ENCODE measurements around the gene TENM3.

TENM3 gene

DNA sequence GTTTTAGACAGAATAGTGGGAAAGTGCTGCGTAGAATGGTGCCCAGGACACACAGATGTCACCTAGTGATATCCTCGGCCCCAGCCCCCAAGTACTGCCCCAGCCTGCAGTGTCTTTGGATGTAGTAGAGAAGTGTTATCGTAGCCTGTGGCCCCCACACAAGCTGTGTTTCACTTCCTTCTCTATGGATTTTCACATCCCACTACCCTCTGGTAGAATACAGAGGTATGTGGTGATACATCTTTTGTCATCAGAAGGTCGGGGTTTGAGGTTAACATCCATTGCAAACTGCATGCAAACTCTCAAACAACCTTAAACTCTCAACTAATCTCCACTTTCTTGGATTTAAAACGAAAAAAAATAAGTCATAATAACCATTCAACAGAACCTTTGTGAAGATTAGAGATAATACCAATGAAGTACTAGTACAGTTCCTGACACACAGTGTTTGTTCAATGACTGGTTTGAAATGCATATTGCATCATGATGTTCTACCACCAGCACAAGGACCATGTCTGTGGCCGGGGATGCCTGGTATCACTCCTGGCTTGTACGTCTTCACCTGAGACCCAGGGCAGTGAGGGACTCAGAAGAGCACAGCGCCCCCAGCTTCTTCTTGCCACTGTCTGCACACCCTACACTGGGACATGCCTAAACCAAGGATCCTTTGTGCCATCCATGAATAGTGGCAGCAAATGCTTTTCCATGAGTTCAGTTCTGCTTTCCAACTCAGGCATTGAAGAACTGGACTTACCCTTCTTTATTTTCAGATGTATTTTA, 406.7 kb downstream of the TENM3 start:
- H3K27me3 ChIP-seq (ENCODE audit: low read depth, low read length) = no peaks in the 10 kb centered on the region
- TF ChIP-seq EZH2phosphoT487 (IDR thresholded peaks at IDR 0.05; ENCODE audit: low read depth) = no peak
- TF ChIP-seq, protein P1, sequence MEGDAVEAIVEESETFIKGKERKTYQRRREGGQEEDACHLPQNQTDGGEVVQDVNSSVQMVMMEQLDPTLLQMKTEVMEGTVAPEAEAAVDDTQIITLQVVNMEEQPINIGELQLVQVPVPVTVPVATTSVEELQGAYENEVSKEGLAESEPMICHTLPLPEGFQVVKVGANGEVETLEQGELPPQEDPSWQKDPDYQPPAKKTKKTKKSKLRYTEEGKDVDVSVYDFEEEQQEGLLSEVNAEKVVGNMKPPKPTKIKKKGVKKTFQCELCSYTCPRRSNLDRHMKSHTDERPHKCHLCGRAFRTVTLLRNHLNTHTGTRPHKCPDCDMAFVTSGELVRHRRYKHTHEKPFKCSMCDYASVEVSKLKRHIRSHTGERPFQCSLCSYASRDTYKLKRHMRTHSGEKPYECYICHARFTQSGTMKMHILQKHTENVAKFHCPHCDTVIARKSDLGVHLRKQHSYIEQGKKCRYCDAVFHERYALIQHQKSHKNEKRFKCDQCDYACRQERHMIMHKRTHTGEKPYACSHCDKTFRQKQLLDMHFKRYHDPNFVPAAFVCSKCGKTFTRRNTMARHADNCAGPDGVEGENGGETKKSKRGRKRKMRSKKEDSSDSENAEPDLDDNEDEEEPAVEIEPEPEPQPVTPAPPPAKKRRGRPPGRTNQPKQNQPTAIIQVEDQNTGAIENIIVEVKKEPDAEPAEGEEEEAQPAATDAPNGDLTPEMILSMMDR (IDR thresholded peaks at IDR 0.05; ENCODE audit: low read depth, low read length) = no peak
- H3K4me3 ChIP-seq (ENCODE audit: low read length) = no peak overlapping the region
- no peak overlapping the region for H3K4me2 ChIP-seq (ENCODE audit: low read length)
- no peak overlapping the region for H2AFZ ChIP-seq (ENCODE audit: low read depth, low read length)
- no peaks in the 10 kb centered on the region for H4K20me1 ChIP-seq (ENCODE audit: insufficient read depth, low read length)
- no peak overlapping the region for H3K27ac ChIP-seq (ENCODE audit: low read length)
- H3K79me2 ChIP-seq (ENCODE audit: low read length) = no peaks in the 10 kb centered on the region
- peaks cover 7% of the 10 kb centered on the region; the same call in 1 of the 2 replicates for H3K4me1 ChIP-seq (ENCODE audit: low read length)
- H3K9ac ChIP-seq (ENCODE audit: low read length) = no peak overlapping the region
- no peaks in the 10 kb centered on the region for H3K36me3 ChIP-seq (replicated peaks; ENCODE audit: low read depth, low read length)
- H3K9me3 ChIP-seq (ENCODE audit: insufficient read depth, low read length) = no peaks in the 10 kb centered on the region

DNA sequence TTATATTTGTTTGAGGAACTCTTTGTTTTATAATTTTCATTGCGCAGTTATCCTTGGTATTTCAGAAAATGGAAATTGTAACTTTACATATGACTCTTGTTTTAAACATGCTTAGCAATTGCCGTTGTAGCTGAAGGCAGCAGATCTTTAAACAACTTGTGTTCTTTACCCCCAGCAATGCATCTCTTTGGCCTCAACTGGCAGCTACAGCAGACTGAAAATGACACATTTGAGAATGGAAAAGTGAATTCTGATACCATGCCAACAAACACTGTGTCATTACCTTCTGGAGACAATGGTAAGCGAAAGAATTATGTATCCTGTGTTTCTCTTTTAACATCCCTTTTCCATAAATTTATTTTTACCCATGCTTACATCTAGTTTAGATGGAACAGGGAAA, 410.4 kb downstream of the TENM3 start:
- no peak overlapping the region for H2AFZ ChIP-seq (ENCODE audit: low read depth, low read length)
- TF ChIP-seq, protein P1 (IDR thresholded peaks at IDR 0.05; ENCODE audit: low read depth, low read length) = no peak
- no peak for TF ChIP-seq EZH2phosphoT487 (IDR thresholded peaks at IDR 0.05; ENCODE audit: low read depth)
- no peak overlapping the region for H3K4me2 ChIP-seq (ENCODE audit: low read length)
- no peaks in the 10 kb centered on the region for H3K9me3 ChIP-seq (ENCODE audit: insufficient read depth, low read length)
- no peak overlapping the region for H3K9ac ChIP-seq (ENCODE audit: low read length)
- H3K4me3 ChIP-seq (ENCODE audit: low read length) = no peak overlapping the region
- H3K27me3 ChIP-seq (ENCODE audit: low read depth, low read length) = no peaks in the 10 kb centered on the region
- H3K4me1 ChIP-seq (ENCODE audit: low read length) = peaks cover 7% of the 10 kb centered on the region; the same call in 1 of the 2 replicates
- H3K79me2 ChIP-seq (ENCODE audit: low read length) = no peaks in the 10 kb centered on the region
- no peaks in the 10 kb centered on the region for H3K36me3 ChIP-seq (replicated peaks; ENCODE audit: low read depth, low read length)
- H4K20me1 ChIP-seq (ENCODE audit: insufficient read depth, low read length) = no peaks in the 10 kb centered on the region
- H3K27ac ChIP-seq (ENCODE audit: low read length) = no peak overlapping the region

DNA sequence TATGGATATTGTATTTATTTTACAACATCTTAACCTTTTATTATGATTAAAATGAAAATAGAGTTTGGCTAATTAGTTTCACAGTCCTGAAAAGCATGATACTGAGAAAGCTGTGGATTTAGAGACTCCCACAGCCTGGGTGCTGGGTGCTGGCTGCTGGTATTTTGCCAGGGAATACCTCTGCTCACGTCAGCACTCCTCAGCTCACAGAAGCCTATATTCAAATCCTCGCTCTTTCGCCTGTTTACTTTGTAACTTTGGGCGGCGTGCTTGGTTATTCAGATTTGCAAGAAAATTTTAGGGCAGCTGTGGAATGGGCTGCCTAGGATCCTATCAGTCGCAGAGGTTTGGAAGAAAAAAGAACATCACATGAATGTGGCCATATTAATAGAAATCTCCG, 412.1 kb downstream of the TENM3 start:
- Histone ChIP-seq H3K36me3 (replicated peaks; ENCODE audit: low read depth, low read length) (no peaks in the 10 kb centered on the region), H2AFZ (ENCODE audit: low read depth, low read length) (no peak overlapping the region), H3K9ac (ENCODE audit: low read length) (no peak overlapping the region), H3K27me3 (ENCODE audit: low read depth, low read length) (no peaks in the 10 kb centered on the region), H4K20me1 (ENCODE audit: insufficient read depth, low read length) (no peaks in the 10 kb centered on the region), H3K4me1 (ENCODE audit: low read length) (no peaks in the 10 kb centered on the region), H3K79me2 (ENCODE audit: low read length) (no peaks in the 10 kb centered on the region), H3K4me2 (ENCODE audit: low read length) (no peak overlapping the region), H3K4me3 (ENCODE audit: low read length) (no peak overlapping the region), H3K9me3 (ENCODE audit: insufficient read depth, low read length) (no peaks in the 10 kb centered on the region), H3K27ac (ENCODE audit: low read length) (no peak overlapping the region)
- TF ChIP-seq, protein P1 (IDR thresholded peaks at IDR 0.05; ENCODE audit: low read depth, low read length) = no peak
- no peak for TF ChIP-seq EZH2phosphoT487 (IDR thresholded peaks at IDR 0.05; ENCODE audit: low read depth)

DNA sequence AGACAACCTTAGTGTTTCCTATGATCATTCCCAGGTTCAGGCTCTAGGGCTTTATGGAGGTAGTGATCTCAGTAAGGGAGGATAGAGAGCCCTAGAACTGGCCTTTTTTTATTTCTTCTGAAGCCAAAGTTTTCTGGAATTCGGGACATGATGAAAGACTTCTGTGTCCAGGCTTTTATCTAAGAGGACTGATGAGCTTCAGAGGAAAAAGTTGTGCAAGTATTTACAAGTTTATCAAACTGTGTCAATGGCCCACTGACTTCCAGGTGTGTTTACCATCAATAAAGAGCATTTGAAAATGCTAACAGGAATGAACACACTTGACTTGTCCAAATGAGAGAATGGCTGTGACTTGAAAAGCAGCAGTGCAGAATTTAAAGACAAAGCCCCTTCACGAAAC, 419.3 kb downstream of the TENM3 start:
- no peaks in the 10 kb centered on the region for H3K36me3 ChIP-seq (replicated peaks; ENCODE audit: low read depth, low read length)
- H2AFZ ChIP-seq (ENCODE audit: low read depth, low read length) = no peak overlapping the region
- H3K4me3 ChIP-seq (ENCODE audit: low read length) = no peak overlapping the region
- H4K20me1 ChIP-seq (ENCODE audit: insufficient read depth, low read length) = no peaks in the 10 kb centered on the region
- TF ChIP-seq, protein P1 (IDR thresholded peaks at IDR 0.05; ENCODE audit: low read depth, low read length) = no peak
- TF ChIP-seq EZH2phosphoT487 (IDR thresholded peaks at IDR 0.05; ENCODE audit: low read depth) = no peak
- no peaks in the 10 kb centered on the region for H3K4me1 ChIP-seq (ENCODE audit: low read length)
- no peaks in the 10 kb centered on the region for H3K79me2 ChIP-seq (ENCODE audit: low read length)
- no peak overlapping the region for H3K9ac ChIP-seq (ENCODE audit: low read length)
- H3K9me3 ChIP-seq (ENCODE audit: insufficient read depth, low read length) = 0 out of 2 replicates have a peak, but pooled peaks cover 4% of the 10 kb centered on the region
- H3K27ac ChIP-seq (ENCODE audit: low read length) = no peak overlapping the region
- no peaks in the 10 kb centered on the region for H3K27me3 ChIP-seq (ENCODE audit: low read depth, low read length)
- H3K4me2 ChIP-seq (ENCODE audit: low read length) = no peak overlapping the region
